WERI-Rb-1 (cell line): ENCODE results near the gene ZIC4.

ENCODE experiments used
- DNase-seq: peaks from one replicate; pipeline ENCODE4 v3.0.0-alpha.2; 2020
- H3K27ac ChIP-seq: fragments of 250-450 bp; sonication (Bioruptor Pico); 2 replicates; pipeline ENCODE4 v1.5.1; 2020; ENCODE audit warnings: mild to moderate bottlenecking, moderate library complexity
- H3K27me3 ChIP-seq: fragments of 250-450 bp; sonication (Bioruptor Pico); 2 replicates; pipeline ENCODE4 v1.5.1; 2021; ENCODE audit warnings: mild to moderate bottlenecking, low read depth, moderate library complexity; ENCODE audit not compliant: insufficient read depth, severe bottlenecking
- H3K36me3 ChIP-seq: fragments of 250-450 bp; sonication (Bioruptor Pico); 2 replicates; pipeline ENCODE4 v1.5.1; 2020; ENCODE audit warnings: mild to moderate bottlenecking, moderate library complexity
- H3K4me3 ChIP-seq: 2 replicates; pipeline ENCODE4 v1.5.1; 2011; ENCODE audit warnings: low read depth, mild to moderate bottlenecking, control low read depth, low read length
- H3K9me3 ChIP-seq: fragments of 250-450 bp; sonication (Bioruptor Pico); 2 replicates; pipeline ENCODE4 v1.5.1; 2021; ENCODE audit warnings: mild to moderate bottlenecking, moderate library complexity; ENCODE audit not compliant: severe bottlenecking
- TF ChIP-seq, protein P1 (sequence below): IDR thresholded peaks from 2 replicates; pipeline ENCODE4 v1.5.1; 2011; ENCODE audit warnings: low read depth, mild to moderate bottlenecking, control low read depth, inconsistent platforms, low read length

ZIC4 gene

DNA sequence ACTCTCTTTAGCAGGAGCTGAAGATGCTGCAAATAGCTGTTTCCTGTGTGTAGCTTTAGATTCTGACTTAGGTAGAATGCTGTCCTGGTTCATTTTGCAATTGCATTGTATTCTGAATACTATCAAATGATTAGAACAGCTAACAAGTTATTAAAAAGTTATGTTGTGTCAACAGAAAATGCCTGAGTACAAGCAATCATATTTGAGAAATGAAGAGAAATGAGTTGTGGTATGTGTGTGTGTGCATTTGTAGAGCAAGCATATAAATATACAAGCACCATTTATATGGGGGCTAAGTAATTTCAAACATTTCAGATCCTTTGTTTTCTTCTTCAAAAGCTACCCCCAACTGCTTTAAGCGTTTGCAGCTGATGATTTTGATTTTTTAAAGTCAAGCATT, 10.6 kb upstream of the ZIC4 start:
- no peaks in the 10 kb centered on the region for H3K9me3 ChIP-seq

DNA sequence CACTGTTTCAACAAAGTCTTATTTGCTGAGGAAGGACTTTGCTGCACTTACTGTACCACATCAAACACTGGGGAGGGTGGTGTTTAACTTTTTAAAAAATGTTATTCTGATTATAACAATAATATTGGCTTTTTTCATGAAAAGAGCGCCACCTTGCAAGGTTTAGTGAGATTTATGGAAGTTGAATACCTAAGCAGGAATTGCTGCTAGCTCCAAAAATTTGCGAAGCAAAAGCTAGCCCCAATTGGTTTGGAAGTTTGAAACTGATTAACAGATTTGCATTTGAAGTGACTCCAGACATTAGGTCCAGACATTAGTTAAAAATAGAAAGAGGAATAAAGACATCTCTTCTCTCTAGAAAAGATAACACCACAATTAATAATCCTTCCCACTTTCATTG, 9.5 kb upstream of the ZIC4 start:
- H3K4me3 ChIP-seq: no peak overlapping the region
- DNase-seq: no peak
- TF ChIP-seq, protein P1, sequence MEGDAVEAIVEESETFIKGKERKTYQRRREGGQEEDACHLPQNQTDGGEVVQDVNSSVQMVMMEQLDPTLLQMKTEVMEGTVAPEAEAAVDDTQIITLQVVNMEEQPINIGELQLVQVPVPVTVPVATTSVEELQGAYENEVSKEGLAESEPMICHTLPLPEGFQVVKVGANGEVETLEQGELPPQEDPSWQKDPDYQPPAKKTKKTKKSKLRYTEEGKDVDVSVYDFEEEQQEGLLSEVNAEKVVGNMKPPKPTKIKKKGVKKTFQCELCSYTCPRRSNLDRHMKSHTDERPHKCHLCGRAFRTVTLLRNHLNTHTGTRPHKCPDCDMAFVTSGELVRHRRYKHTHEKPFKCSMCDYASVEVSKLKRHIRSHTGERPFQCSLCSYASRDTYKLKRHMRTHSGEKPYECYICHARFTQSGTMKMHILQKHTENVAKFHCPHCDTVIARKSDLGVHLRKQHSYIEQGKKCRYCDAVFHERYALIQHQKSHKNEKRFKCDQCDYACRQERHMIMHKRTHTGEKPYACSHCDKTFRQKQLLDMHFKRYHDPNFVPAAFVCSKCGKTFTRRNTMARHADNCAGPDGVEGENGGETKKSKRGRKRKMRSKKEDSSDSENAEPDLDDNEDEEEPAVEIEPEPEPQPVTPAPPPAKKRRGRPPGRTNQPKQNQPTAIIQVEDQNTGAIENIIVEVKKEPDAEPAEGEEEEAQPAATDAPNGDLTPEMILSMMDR: no peak
- H3K27ac ChIP-seq: no peak overlapping the region
- peaks cover 3% of the 10 kb centered on the region; the same call in 1 of the 2 replicates for H3K36me3 ChIP-seq
- no peaks in the 10 kb centered on the region for H3K27me3 ChIP-seq
- H3K9me3 ChIP-seq: no peaks in the 10 kb centered on the region

More for the DNA sequence above, 10.6 kb upstream of the ZIC4 start:
- no peak overlapping the region for H3K27ac ChIP-seq
- peaks cover 3% of the 10 kb centered on the region; the same call in 1 of the 2 replicates for H3K36me3 ChIP-seq
- no peak overlapping the region for H3K4me3 ChIP-seq
- TF ChIP-seq, protein P1: no peak
- DNase-seq: no peak
- no peaks in the 10 kb centered on the region for H3K27me3 ChIP-seq

DNA sequence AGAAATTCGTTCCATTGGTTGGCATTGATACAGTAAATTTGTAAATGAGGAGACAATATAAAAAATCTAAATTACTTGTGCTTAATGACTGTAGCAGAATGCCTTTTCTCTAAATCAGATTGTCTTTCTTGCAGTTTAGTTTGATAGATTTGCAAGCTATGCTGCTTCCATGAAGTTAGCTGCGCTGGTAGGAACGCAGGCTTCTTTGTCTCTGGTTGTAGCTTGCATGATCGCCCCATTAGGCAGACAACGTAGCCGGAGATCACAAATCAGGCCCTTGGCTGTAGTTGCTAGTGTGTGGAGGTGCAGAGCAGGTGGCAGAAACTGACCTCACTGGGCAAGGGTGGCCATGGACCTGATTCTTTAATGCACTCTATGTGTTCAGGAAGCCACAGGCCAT, 8.9 kb upstream of the ZIC4 start:
- Histone ChIP-seq H3K36me3 (peaks cover 6% of the 10 kb centered on the region; the same call in 1 of the 2 replicates), H3K27me3 (no peaks in the 10 kb centered on the region), H3K9me3 (peaks cover 4% of the 10 kb centered on the region), H3K4me3 (no peak overlapping the region), H3K27ac (no peak overlapping the region)
- TF ChIP-seq, protein P1: no peak
- DNase-seq: no peak

- H3K27ac ChIP-seq: no peak overlapping the region
- peaks cover 6% of the 10 kb centered on the region; the same call in 1 of the 2 replicates for H3K36me3 ChIP-seq
- no peaks in the 10 kb centered on the region for H3K27me3 ChIP-seq
- no peak for DNase-seq
- H3K4me3 ChIP-seq: no peak overlapping the region
- H3K9me3 ChIP-seq: peaks cover 4% of the 10 kb centered on the region
- TF ChIP-seq, protein P1: no peak
Measured at GRCh38 chr3:147414390-147415138, 8.2 kb upstream of the ZIC4 start.

DNA sequence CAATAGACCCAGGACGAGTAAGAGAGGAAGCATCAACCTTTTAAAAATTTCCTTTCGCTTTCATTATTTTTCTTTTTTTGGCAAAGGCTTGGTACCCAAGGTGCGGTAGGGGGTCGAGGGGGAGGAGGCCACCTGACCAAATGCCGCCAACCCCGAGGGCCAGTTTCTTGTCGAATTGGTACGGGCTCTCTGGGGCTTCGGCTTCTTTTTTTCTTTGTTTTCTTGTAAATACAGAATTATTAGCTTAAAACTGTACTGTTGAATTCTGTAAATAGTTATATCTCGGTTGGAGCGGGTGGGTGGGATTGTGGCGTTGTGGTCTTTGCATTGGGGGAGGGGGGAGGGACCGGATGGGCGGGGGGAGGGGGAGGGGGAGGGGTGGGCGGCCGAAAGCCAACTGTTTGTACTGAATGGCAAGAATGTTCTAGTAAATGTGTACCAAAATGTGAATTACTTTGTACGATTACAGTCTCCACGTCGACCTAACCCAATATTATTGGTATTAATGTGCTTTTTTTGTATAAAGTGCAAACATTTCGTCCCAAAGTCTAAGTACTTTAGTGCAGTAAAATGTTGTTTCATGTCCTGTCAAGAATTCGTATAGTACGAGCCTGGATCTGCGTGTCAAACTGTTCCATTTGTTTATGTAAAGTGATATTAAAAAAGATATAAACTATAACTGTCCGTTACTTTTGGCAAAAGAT, 7.5 kb upstream of the ZIC4 start:
- H3K27me3 ChIP-seq: no peaks in the 10 kb centered on the region

More for the DNA sequence above, 7.5 kb upstream of the ZIC4 start:
- H3K4me3 ChIP-seq: no peak overlapping the region
- H3K36me3 ChIP-seq: peaks cover 6% of the 10 kb centered on the region; the same call in 1 of the 2 replicates
- DNase-seq: no peak
- TF ChIP-seq, protein P1: no peak
- H3K27ac ChIP-seq: no peak overlapping the region
- H3K9me3 ChIP-seq: peaks cover 4% of the 10 kb centered on the region
